H9 (cell line): ENCODE results near the gene KCNMA1. TPM values are rescaled to one million over a fixed set of nuclear protein-coding genes. Genes with fewer than 3 reads are reported as not detected.

Experiments used
- DNase-seq: peaks from one replicate; pipeline ENCODE4 v3.0.0-alpha.2; 2017
- H2AFZ ChIP-seq: one replicate; pipeline ENCODE4 v1.6.1; 2013; ENCODE audit warnings: mild to moderate bottlenecking, low read length, control low read depth, moderate library complexity
- H2AK5ac ChIP-seq: 2 replicates; pipeline ENCODE4 v1.6.1; 2013; ENCODE audit warnings: low read length, control low read depth, mixed read lengths; ENCODE audit not compliant: insufficient read length
- H2BK120ac ChIP-seq: one replicate; pipeline ENCODE4 v1.6.1; 2013; ENCODE audit warnings: low read depth, mild to moderate bottlenecking, low read length, control low read depth, inconsistent platforms; ENCODE audit not compliant: poor library complexity, severe bottlenecking
- H2BK12ac ChIP-seq: 2 replicates; pipeline ENCODE4 v1.6.1; 2013; ENCODE audit warnings: low read length, control low read depth, mixed read lengths, low read depth; ENCODE audit not compliant: insufficient read length
- H2BK15ac ChIP-seq: 2 replicates; pipeline ENCODE4 v1.6.1; 2013; ENCODE audit warnings: low read depth, low read length, control low read depth
- H2BK20ac ChIP-seq: one replicate; pipeline ENCODE4 v1.6.1; 2013; ENCODE audit warnings: low read depth, mild to moderate bottlenecking, low read length, control low read depth, inconsistent platforms; ENCODE audit not compliant: poor library complexity, severe bottlenecking
- H2BK5ac ChIP-seq: 2 replicates; pipeline ENCODE4 v1.6.1; 2013; ENCODE audit warnings: low read length, control low read depth, mixed read lengths; ENCODE audit not compliant: insufficient read length
- H3K14ac ChIP-seq: 2 replicates; pipeline ENCODE4 v1.6.1; 2013; ENCODE audit warnings: low read length, control low read depth; ENCODE audit not compliant: insufficient read depth
- H3K18ac ChIP-seq: 2 replicates; pipeline ENCODE4 v1.6.1; 2013; ENCODE audit warnings: low read depth, mild to moderate bottlenecking, mixed read lengths, low read length, control low read depth; ENCODE audit not compliant: insufficient read length
- H3K23ac ChIP-seq: 2 replicates; pipeline ENCODE4 v1.6.1; 2013; ENCODE audit warnings: low read length, control low read depth, mixed read lengths, low read depth; ENCODE audit not compliant: insufficient read length
- H3K23me2 ChIP-seq: 2 replicates; pipeline ENCODE4 v1.6.1; 2013; ENCODE audit warnings: low read depth, mild to moderate bottlenecking, mixed read lengths, low read length, control low read depth; ENCODE audit not compliant: insufficient read length, poor library complexity, severe bottlenecking
- H3K27ac ChIP-seq: 2 replicates; pipeline ENCODE4 v1.5.1; 2013; ENCODE audit warnings: low read length, control low read depth, mixed read lengths, low read depth; ENCODE audit not compliant: insufficient read length
- H3K27me3 ChIP-seq: 2 replicates; pipeline ENCODE4 v1.6.1; 2013; ENCODE audit warnings: low read length, control low read depth, inconsistent platforms; ENCODE audit not compliant: insufficient read depth
- H3K4ac ChIP-seq: 2 replicates; pipeline ENCODE4 v1.6.1; 2013; ENCODE audit warnings: low read depth, mild to moderate bottlenecking, control low read depth, inconsistent platforms, low read length, moderate library complexity
- H3K4me1 ChIP-seq: 2 replicates; pipeline ENCODE4 v1.6.1; 2013; ENCODE audit warnings: low read length, control low read depth, inconsistent platforms; ENCODE audit not compliant: insufficient read depth
- H3K4me2 ChIP-seq: 2 replicates; pipeline ENCODE4 v1.6.1; 2013; ENCODE audit warnings: low read length, control low read depth, mixed read lengths; ENCODE audit not compliant: insufficient read length, insufficient read depth
- H3K56ac ChIP-seq: 2 replicates; pipeline ENCODE4 v1.6.1; 2013; ENCODE audit warnings: low read depth, mild to moderate bottlenecking, mixed read lengths, low read length, control low read depth; ENCODE audit not compliant: insufficient read length
- H3K79me1 ChIP-seq: 2 replicates; pipeline ENCODE4 v1.6.1; 2013; ENCODE audit warnings: low read depth, mild to moderate bottlenecking, moderate library complexity, low read length, control low read depth, inconsistent platforms; ENCODE audit not compliant: insufficient read depth, poor library complexity, severe bottlenecking
- H3K79me2 ChIP-seq: 2 replicates; pipeline ENCODE4 v1.6.1; 2013; ENCODE audit warnings: low read length, control low read depth, inconsistent platforms; ENCODE audit not compliant: insufficient read depth
- H3K9ac ChIP-seq: 2 replicates; pipeline ENCODE4 v1.6.1; 2013; ENCODE audit warnings: low read length, control low read depth, mixed read lengths; ENCODE audit not compliant: insufficient read length; ENCODE audit errors: extremely low read depth
- H3K9me3 ChIP-seq: one replicate; pipeline ENCODE4 v1.6.1; 2013; ENCODE audit warnings: low read depth, low read length, inconsistent platforms; ENCODE audit not compliant: control insufficient read depth
- H3T11ph ChIP-seq: one replicate; pipeline ENCODE4 v1.6.1; 2013; ENCODE audit warnings: mild to moderate bottlenecking, low read length, control low read depth, inconsistent platforms
- H4K20me1 ChIP-seq: one replicate; pipeline ENCODE4 v1.6.1; 2013; ENCODE audit not compliant: control insufficient read depth, insufficient read length, insufficient read depth
- H4K5ac ChIP-seq: 2 replicates; pipeline ENCODE4 v1.6.1; 2013; ENCODE audit warnings: low read depth, mild to moderate bottlenecking, mixed read lengths, low read length, control low read depth; ENCODE audit not compliant: insufficient read length
- H4K8ac ChIP-seq: replicated peaks from 2 replicates; pipeline ENCODE4 v1.6.1; 2013; ENCODE audit warnings: low read length, control low read depth, mixed read lengths, low read depth; ENCODE audit not compliant: insufficient read length
- H4K91ac ChIP-seq: 2 replicates; pipeline ENCODE4 v1.6.1; 2013; ENCODE audit warnings: low read depth, mild to moderate bottlenecking, moderate library complexity, mixed read lengths, low read length, control low read depth; ENCODE audit not compliant: insufficient read length
- H3K27ac Mint-ChIP-seq, 3 experiments: 2 replicates in 2 of 3; 3 replicates in 1 of 3; pipeline ENCODE4 v1.8.0; 2020 to 2021; ENCODE audit warnings: mixed read lengths in 3 of 3, mild to moderate bottlenecking in 1 of 3, moderate library complexity in 1 of 3
- H3K27me3 Mint-ChIP-seq: 2 replicates; pipeline ENCODE4 v1.8.0; 2021; ENCODE audit warnings: low read depth, mild to moderate bottlenecking, moderate library complexity, mixed read lengths
- H3K36me3 Mint-ChIP-seq, 3 experiments: 2 replicates in 2 of 3; 3 replicates in 1 of 3; pipeline ENCODE4 v1.8.0; 2020 to 2021; ENCODE audit warnings: low read depth in 3 of 3, mixed read lengths in 3 of 3; ENCODE audit not compliant: insufficient read depth in 1 of 3
- H3K4me1 Mint-ChIP-seq, 2 experiments: 2 replicates each; pipeline ENCODE4 v1.8.0; 2020; ENCODE audit warnings: mixed read lengths in 2 of 2
- H3K4me3 Mint-ChIP-seq, 2 experiments: 2 replicates in 1 of 2; 3 replicates in 1 of 2; pipeline ENCODE4 v1.8.0; 2020 to 2021; ENCODE audit warnings: mild to moderate bottlenecking in 2 of 2, mixed read lengths in 2 of 2, moderate library complexity in 1 of 2
- H3K9me3 Mint-ChIP-seq, 2 experiments: 2 replicates in 1 of 2; 3 replicates in 1 of 2; pipeline ENCODE4 v1.8.0; 2020; ENCODE audit warnings: mild to moderate bottlenecking in 2 of 2, mixed read lengths in 2 of 2, moderate library complexity in 1 of 2
- CTCF ChIP-seq: fragments of 200-600 bp; sonication (generic); conservative IDR thresholded peaks from 3 replicates; pipeline ENCODE4 v1.8.0; 2021; ENCODE audit warnings: antibody characterized with exemption, mild to moderate bottlenecking
- WGBS: extraction: QIAGEN DNeasy Blood & Tissue Kit; methylation state at CpG from one replicate; pipeline ENCODE4 v1.1.7; 2013; ENCODE audit warnings: missing lambda C conversion rate, low lambda C conversion rate, mixed read lengths; ENCODE audit not compliant: insufficient read length; ENCODE audit errors: extremely low coverage; 5-methylcytosine and 5-hydroxymethylcytosine counted together
- total RNA-seq: library from RNA; stranded (reverse); gene quantifications from 2 replicates; pipeline ENCODE4 v1.2.1, GENCODE V29; 2021

The KCNMA1 gene
- total RNA-seq, 1 experiment from 2014 or later: 2.0 TPM

- no peak for TF ChIP-seq CTCF
- no peak overlapping the region for H3K23ac ChIP-seq
These were observed 565.7 kb downstream of the KCNMA1 start for GRCh38 chr10:77071956-77072355.

More at GRCh38 chr10:77071956-77072355, 565.7 kb downstream of the KCNMA1 start:
- H3K23me2 ChIP-seq: no peaks in the 10 kb centered on the region
- H4K5ac ChIP-seq: no peak overlapping the region
- no peaks in the 10 kb centered on the region for H3K79me1 ChIP-seq
- no peaks in the 10 kb centered on the region for H3K27me3 ChIP-seq
- no peak overlapping the region for H3K14ac ChIP-seq
- H3K4ac ChIP-seq: no peak overlapping the region
- Mint-ChIP-seq H3K27me3 (0 out of 2 replicates have a peak, but pooled peaks cover 2% of the 10 kb centered on the region), H3K27ac (no peak overlapping the region), H3K4me1 (0 out of 4 replicates have a peak, but pooled peaks cover 0 to 3% of the 10 kb centered on the region in 2 experiments), H3K36me3 (no peaks in the 10 kb centered on the region), H3K9me3 (no peaks in the 10 kb centered on the region), H3K4me3 (no peak overlapping the region)
- H3K9ac ChIP-seq: no peak overlapping the region
- H3K27ac ChIP-seq: no peak overlapping the region
- no CpG with 5 or more reads among the region's 3 CpGs for WGBS
- H4K91ac ChIP-seq: no peak overlapping the region
- H2BK120ac ChIP-seq: no peak overlapping the region
- H4K8ac ChIP-seq: no peak overlapping the region
- H2BK20ac ChIP-seq: no peak overlapping the region
- no peak overlapping the region for H2AK5ac ChIP-seq
- H3K4me2 ChIP-seq: no peak overlapping the region
- DNase-seq: no peak
- no peak overlapping the region for H2BK5ac ChIP-seq
- H3K9me3 ChIP-seq: no peaks in the 10 kb centered on the region
- no peak overlapping the region for H2BK15ac ChIP-seq
- no peak overlapping the region for H3T11ph ChIP-seq
- H4K20me1 ChIP-seq: no peaks in the 10 kb centered on the region
- no peaks in the 10 kb centered on the region for H3K4me1 ChIP-seq
- H2AFZ ChIP-seq: no peak overlapping the region
- H3K79me2 ChIP-seq: no peaks in the 10 kb centered on the region
- H3K56ac ChIP-seq: no peak overlapping the region
- H2BK12ac ChIP-seq: no peak overlapping the region
- no peak overlapping the region for H3K18ac ChIP-seq
